Measurements from ENCODE around the gene NOTCH1. TPM values are rescaled to one million over a fixed set of nuclear protein-coding genes. Genes with fewer than 3 reads are reported as not detected.

The NOTCH1 gene
- total RNA-seq, 4 donors from 2014 or later = 71.0 to 160 (median 114) TPM

DNA sequence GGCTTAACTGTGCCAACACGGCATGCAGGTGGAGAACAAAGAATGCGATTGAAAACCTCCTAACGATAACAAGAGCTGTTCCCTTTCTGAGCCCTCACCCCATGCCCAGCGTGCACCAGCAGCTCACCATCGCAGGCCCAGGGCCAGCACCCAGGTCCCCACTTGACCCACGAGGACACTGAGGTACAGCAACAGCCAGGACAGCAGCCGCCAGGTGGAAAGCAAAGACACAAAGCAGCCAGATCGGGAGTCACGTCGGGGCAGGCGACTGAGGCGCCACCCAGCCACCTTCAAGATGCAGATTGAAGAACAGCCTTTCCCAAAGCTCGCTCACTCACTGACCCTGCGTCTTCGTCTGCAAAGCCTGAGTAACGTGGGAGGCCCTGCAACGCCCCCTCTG is 56.1 kb downstream of the NOTCH1 start:
- Histone ChIP-seq H3K27me3 (no peaks in the 10 kb centered on the region), H3K36me3 (peaks cover 4% of the 10 kb centered on the region), H3K27ac (no peak overlapping the region), H3K9me3 (no peaks in the 10 kb centered on the region), H3K4me3 (no peak overlapping the region), H3K4me1 (peaks cover 11% of the 10 kb centered on the region)
- no peak for DNase-seq (ENCODE audit: low spot score in 2 of 2)
- TF ChIP-seq POLR2AphosphoS5 (IDR thresholded peaks at IDR 0.05) (no peak), POLR2A (IDR thresholded peaks at IDR 0.05) (no peak), EP300 (IDR thresholded peaks at IDR 0.05) (no peak)
- TF ChIP-seq, protein P1, sequence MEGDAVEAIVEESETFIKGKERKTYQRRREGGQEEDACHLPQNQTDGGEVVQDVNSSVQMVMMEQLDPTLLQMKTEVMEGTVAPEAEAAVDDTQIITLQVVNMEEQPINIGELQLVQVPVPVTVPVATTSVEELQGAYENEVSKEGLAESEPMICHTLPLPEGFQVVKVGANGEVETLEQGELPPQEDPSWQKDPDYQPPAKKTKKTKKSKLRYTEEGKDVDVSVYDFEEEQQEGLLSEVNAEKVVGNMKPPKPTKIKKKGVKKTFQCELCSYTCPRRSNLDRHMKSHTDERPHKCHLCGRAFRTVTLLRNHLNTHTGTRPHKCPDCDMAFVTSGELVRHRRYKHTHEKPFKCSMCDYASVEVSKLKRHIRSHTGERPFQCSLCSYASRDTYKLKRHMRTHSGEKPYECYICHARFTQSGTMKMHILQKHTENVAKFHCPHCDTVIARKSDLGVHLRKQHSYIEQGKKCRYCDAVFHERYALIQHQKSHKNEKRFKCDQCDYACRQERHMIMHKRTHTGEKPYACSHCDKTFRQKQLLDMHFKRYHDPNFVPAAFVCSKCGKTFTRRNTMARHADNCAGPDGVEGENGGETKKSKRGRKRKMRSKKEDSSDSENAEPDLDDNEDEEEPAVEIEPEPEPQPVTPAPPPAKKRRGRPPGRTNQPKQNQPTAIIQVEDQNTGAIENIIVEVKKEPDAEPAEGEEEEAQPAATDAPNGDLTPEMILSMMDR (IDR thresholded peaks at IDR 0.05) = no peak
- 65% methylated on average over 17 of the region's 17 CpGs for WGBS

DNA sequence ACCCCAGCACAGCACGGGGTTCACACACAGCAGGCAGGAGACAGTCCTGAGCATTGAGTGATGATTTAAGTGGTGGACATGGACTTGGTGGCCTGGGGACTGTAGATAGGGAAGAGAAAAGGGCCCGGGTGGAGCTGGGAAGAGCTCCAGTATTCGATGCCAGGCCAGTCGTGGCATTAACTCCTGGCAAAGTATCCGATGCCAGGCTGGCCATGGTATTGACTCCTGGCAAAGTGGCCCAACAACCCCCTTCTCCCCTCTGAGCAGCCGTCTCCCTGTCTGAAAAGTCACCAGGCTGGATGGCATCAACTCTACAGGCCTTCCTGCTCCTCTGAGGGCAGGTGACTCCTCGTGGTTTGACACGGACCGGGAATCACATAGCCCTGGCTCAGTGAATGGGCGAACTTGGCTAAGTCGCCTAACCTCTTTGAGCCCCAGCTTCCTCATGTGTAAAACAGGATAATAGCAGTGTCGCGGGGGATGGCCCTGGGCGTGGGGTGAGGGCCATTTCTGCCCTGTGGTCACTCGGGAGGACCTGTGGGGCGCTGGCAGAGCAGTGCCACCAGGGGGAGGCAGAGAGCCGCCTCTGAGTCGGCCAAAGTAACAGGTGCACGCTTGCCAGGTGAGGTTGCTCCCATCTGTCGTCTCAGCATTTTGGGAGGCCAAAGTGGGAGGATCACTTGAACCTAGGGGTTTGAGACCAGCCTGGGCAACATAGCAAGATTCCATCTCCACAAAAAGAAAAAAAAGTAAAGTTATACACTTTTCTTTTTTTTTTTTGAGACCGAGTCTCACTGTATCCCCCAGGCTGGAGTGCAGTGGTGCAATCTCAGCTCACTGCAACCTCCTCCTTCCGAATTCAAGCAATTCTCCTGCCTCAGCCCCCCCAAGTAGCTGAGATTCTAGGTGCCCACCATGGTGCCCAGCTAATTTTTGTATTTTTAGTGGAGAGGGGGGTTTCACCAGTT is 57.3 kb downstream of the NOTCH1 start:
- DNase-seq (ENCODE audit: low spot score in 2 of 2) = no peak
- no peaks in the 10 kb centered on the region for H3K27me3 ChIP-seq
- no peaks in the 10 kb centered on the region for H3K36me3 ChIP-seq
- H3K4me1 ChIP-seq = peaks cover 21% of the 10 kb centered on the region
- no peak overlapping the region for H3K4me3 ChIP-seq
- no peak overlapping the region for H3K27ac ChIP-seq
- no peak for TF ChIP-seq POLR2A (IDR thresholded peaks at IDR 0.05)
- TF ChIP-seq, protein P1 (IDR thresholded peaks at IDR 0.05) = peak; percentile 96 to 99
- peak in 1 of 3 donors; percentile 23 for TF ChIP-seq POLR2AphosphoS5 (IDR thresholded peaks at IDR 0.05)
- TF ChIP-seq EP300 (IDR thresholded peaks at IDR 0.05) = no peak
- H3K9me3 ChIP-seq = no peaks in the 10 kb centered on the region
- 19% methylated on average over 17 of the region's 22 CpGs for WGBS

DNA sequence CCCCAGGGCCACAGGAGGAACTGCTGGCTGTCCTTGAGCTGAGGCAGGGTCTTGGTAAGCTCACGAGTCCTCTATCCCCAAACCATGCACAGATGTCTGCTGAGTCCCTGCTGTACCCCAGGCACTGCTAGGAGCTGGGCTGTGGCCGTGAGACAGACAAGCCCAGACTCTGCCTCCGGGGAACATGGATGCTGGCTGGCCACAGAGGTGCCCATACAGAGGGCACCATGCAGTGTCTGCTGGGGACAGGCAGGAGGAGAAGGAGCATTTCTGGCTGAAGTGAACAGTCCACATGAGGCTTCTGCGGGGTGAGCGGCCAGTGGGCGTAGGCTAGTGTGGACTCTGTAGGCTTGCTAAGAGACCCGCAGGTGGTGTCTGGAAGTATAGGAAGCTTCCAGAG is 58.2 kb downstream of the NOTCH1 start:
- no peak for TF ChIP-seq POLR2AphosphoS5 (IDR thresholded peaks at IDR 0.05)
- TF ChIP-seq, protein P1 (IDR thresholded peaks at IDR 0.05) = no peak
- no peak for TF ChIP-seq POLR2A (IDR thresholded peaks at IDR 0.05)
- no peak for TF ChIP-seq EP300 (IDR thresholded peaks at IDR 0.05)
- WGBS = 98% methylated on average over 5 of the region's 7 CpGs
- H3K4me1 ChIP-seq = peaks cover 21% of the 10 kb centered on the region
- H3K9me3 ChIP-seq = no peaks in the 10 kb centered on the region
- no peaks in the 10 kb centered on the region for H3K27me3 ChIP-seq
- H3K36me3 ChIP-seq = no peaks in the 10 kb centered on the region
- DNase-seq (ENCODE audit: low spot score in 2 of 2) = no peak
- H3K4me3 ChIP-seq = no peak overlapping the region
- no peak overlapping the region for H3K27ac ChIP-seq

DNA sequence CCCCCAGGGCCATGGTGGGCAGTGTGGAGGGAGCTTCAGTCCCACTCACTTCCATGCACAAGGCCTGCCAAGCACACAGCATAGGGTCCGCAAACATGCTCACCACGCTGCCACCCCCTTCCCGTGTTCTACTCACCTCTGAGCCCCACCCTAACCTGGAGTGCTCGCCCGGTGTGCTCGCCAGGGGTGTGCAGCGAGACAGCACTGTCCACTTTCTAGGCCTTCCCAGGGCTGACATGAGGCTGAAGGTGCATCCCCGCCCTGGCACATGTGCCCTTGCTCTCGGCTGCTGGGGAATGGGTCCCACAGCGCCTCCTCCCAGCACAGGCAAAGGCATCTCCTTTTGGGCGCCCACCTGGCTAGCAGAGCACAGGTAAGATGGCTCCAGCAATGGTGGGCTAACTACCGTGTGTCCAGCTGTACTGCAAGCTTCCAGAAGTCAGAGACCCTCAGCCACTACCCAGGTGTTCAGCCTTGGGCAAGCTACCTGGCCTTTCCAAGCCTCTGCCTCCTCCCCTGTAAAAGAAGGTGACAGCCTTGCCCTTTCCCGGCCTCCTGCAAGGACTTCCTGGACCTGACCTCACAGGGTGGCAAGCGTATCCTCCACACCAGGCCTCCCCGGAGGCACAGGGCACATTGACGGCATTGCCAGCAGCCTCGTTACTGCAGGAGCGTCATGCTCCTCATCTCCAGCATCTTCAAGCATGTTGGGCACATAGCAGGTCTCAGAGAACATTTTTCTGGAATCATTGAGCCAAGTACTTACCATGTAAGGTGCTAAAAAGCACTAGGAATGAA is 58.8 kb downstream of the NOTCH1 start:
- no peak overlapping the region for H3K4me3 ChIP-seq
- DNase-seq (ENCODE audit: low spot score in 2 of 2) = no peak
- H3K9me3 ChIP-seq = no peaks in the 10 kb centered on the region
- no peak overlapping the region for H3K27ac ChIP-seq
- 96% methylated on average over 6 of the region's 18 CpGs for WGBS
- H3K36me3 ChIP-seq = no peaks in the 10 kb centered on the region
- no peak for TF ChIP-seq POLR2A (IDR thresholded peaks at IDR 0.05)
- no peaks in the 10 kb centered on the region for H3K27me3 ChIP-seq
- H3K4me1 ChIP-seq = peaks cover 23% of the 10 kb centered on the region

DNA sequence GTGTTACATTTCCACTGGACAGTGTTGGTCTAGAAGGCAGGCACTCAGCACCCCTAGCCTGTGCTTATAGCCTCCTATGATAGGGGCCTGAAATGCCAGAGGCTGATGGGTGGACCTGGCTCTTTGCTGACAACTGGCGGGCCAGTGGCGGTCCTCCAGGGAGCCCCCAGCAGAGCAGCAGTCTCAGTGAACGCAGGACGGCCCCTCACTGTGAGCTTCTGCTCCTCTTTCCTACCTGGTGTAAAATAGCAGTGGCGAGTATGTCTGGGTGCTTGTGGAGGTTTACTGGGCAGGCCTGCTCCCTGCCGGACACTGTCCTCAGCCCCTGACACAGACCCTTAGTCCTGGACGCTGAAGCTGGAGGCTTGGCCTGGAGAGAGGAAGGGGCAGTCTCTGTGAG is 59.7 kb downstream of the NOTCH1 start:
- TF ChIP-seq EP300 (IDR thresholded peaks at IDR 0.05) (no peak), POLR2A (IDR thresholded peaks at IDR 0.05) (no peak), POLR2AphosphoS5 (IDR thresholded peaks at IDR 0.05) (no peak)
- TF ChIP-seq, protein P1 (IDR thresholded peaks at IDR 0.05) = no peak

More for the DNA sequence above, 59.7 kb downstream of the NOTCH1 start:
- no peaks in the 10 kb centered on the region for H3K36me3 ChIP-seq
- DNase-seq (ENCODE audit: low spot score in 2 of 2) = no peak
- H3K27me3 ChIP-seq = no peaks in the 10 kb centered on the region
- 97% methylated on average over 7 of the region's 7 CpGs for WGBS
- H3K4me1 ChIP-seq = peaks cover 32% of the 10 kb centered on the region
- no peak overlapping the region for H3K4me3 ChIP-seq
- H3K9me3 ChIP-seq = no peaks in the 10 kb centered on the region
- no peak overlapping the region for H3K27ac ChIP-seq
